Activated CD8-positive, alpha-beta T cell treated with anti-CD3 and anti-CD28 coated beads, Interleukin-2, amount 10 ng/mL, durations not matched to agents 7 days and 5 days (primary cell): ENCODE data around the gene GADD45G. TPM values are rescaled to one million over a fixed set of nuclear protein-coding genes. Genes with fewer than 3 reads are reported as not detected.

ENCODE experiments used
- ATAC-seq: fragments of 150-1000 bp; cut with Tn5 transposase; one replicate; pipeline ENCODE4 v1.10.0; 2021; ENCODE audit warnings: moderate library complexity
- CTCF ChIA-PET: fragments of 350-600 bp; sonication (Branson Sonifier 250); formaldehyde crosslinking; loops from one replicate; lab custom pipeline; 2021; ENCODE audit warnings: antibody characterized with exemption; lab: Charles Lee
- POLR2A ChIA-PET: fragments of 350-600 bp; sonication (Branson Sonifier 250); formaldehyde crosslinking; loops from one replicate; lab custom pipeline; 2021; ENCODE audit warnings: antibody characterized with exemption; lab: Charles Lee
- DNase-seq: peaks from one replicate; pipeline ENCODE4 v3.0.0-alpha.2; 2020
- H3K27ac Mint-ChIP-seq: one replicate; pipeline ENCODE4 v1.8.0; 2021; ENCODE audit warnings: mild to moderate bottlenecking, mixed read lengths
- H3K27me3 Mint-ChIP-seq: one replicate; pipeline ENCODE4 v1.8.0; 2021; ENCODE audit warnings: low read depth, mixed read lengths
- H3K36me3 Mint-ChIP-seq: one replicate; pipeline ENCODE4 v1.8.0; 2021; ENCODE audit warnings: low read depth, mixed read lengths
- H3K4me1 Mint-ChIP-seq: one replicate; pipeline ENCODE4 v1.8.0; 2021; ENCODE audit warnings: low read depth, mixed read lengths
- H3K4me3 Mint-ChIP-seq: one replicate; pipeline ENCODE4 v1.8.0; 2021; ENCODE audit warnings: mild to moderate bottlenecking, mixed read lengths
- H3K9me3 Mint-ChIP-seq: one replicate; pipeline ENCODE4 v1.8.0; 2022; ENCODE audit warnings: mixed read lengths; ENCODE audit not compliant: insufficient read depth
- total RNA-seq, 2 experiments: library from RNA; stranded (reverse); gene quantifications; one replicate each; pipeline ENCODE4 v1.2.3, GENCODE V29; 2021

Gene GADD45G
- total RNA-seq, 2 experiments from 2014 or later = 7.4 to 7.7 TPM

DNA sequence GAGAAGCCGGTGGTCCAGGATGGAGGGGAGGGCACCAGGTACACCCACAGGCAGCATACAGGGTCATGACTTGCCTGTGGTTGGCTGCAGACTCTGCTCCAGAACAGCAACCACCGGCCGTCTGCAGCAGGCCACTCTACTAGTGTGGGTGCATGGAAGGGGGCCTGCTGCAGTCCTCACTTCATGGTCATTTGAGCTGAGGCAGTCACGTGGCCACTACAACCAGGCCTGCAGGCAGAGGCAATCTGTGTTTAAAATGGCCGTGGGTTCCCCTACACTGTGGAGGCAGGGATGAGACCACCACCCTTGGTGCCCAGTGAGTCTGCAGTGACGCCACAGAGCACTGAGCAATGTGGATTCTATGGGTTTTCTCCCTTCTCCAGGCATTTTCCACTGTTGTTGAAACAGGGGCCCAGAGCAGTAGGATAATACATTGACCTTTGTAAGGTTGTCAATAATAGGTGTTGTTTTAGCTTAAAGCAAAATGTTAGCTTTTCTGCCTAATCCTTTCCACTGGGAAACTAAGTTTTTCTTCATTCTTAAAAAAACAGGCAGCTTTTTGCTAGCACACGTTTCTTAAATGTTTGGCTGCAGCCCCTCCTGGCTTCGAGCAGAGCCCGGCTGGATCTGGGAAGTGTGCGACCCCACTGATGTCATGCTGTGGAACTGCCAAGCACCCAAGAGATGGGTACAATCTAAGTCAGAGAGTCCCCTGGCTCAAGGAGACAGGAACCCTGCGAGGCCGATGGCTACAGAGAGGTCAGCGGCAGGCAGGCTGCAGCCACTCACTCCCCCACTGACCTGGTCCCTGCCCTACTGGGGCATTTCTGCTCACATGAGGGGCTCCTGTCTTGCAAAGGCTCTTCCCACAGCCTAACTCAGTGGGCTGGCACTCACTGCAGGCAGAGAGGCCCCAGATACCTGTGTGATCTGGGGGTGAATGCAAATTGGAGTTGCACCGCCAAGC, 21.2 kb downstream of the GADD45G start:
- Mint-ChIP-seq H3K27ac (no peak overlapping the region), H3K9me3 (no peaks in the 10 kb centered on the region), H3K4me1 (no peaks in the 10 kb centered on the region), H3K4me3 (no peak overlapping the region), H3K27me3 (peaks cover 20% of the 10 kb centered on the region), H3K36me3 (no peaks in the 10 kb centered on the region)
- POLR2A ChIA-PET = no interaction called here
- no peak for DNase-seq
- CTCF ChIA-PET = interaction anchor here (0.8 to 1.5 kb wide), 3 partner anchors 20 to 474 kb away, joined by 3 to 5 read pairs (median 3); no protein-coding TSS in a partner anchor
- no peak for ATAC-seq

DNA sequence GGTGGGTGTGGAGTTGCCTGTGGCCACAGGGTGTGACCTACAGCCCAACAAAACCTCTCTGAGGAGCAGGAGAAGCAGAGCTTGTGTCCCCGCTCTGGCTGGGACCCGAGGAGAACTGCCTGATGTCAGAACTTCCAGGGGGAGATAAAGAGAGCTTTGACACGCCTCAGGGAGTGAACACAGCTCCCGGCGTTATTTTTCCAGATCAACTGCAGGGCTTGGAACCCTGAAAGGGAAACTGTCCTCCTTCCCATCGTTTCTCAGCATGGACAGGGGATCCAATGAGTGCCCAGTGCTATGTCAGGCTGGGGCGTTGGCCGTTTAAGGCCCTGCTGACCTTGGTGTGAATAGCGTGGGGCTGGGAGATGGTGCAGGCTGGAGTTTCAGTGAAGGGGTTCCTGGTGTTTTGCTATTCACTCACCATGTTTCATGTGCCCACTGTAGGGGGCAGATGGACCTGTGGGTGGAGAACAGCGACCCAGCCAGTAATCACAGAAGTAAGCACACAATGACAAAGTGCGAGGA, 22.0 kb downstream of the GADD45G start:
- H3K4me1 Mint-ChIP-seq = no peaks in the 10 kb centered on the region
- ChIA-PET CTCF (interaction anchor here (0.6 to 1.5 kb wide), 4 partner anchors 21 to 473 kb away, joined by 3 to 5 read pairs (median 3); no protein-coding TSS in a partner anchor), POLR2A (no interaction called here)
- H3K36me3 Mint-ChIP-seq = no peaks in the 10 kb centered on the region
- no peak for DNase-seq
- no peak for ATAC-seq
- peaks cover 23% of the 10 kb centered on the region for H3K27me3 Mint-ChIP-seq
- H3K27ac Mint-ChIP-seq = no peak overlapping the region
- H3K4me3 Mint-ChIP-seq = no peak overlapping the region
- H3K9me3 Mint-ChIP-seq = no peaks in the 10 kb centered on the region

DNA sequence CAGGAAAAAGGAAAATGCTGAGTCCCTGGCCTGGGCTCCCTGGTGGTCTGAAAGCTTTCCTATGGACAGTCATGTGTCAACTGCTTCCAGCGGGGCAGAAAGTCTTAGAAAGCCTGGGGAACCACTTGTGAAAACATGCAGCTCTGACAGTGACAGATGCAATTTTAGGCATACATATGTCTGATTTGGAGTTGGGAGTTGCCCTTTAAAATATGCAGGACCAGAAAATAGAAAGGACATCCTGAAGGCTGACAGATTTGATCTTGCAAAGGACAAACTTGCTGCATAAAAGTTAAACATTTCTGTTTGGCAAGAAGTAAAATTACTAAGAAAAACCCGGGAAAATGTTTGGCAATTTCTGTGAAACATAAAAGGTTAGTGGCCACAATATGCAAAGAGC, 23.8 kb downstream of the GADD45G start:
- H3K27me3 Mint-ChIP-seq = peaks cover 23% of the 10 kb centered on the region
- H3K27ac Mint-ChIP-seq = no peak overlapping the region
- ATAC-seq (no peak), DNase-seq (no peak)
- POLR2A ChIA-PET = interaction anchor here (1.4 kb wide), 1 partner anchor 14 kb away, joined by 3 read pairs; no protein-coding TSS in a partner anchor
- H3K4me1 Mint-ChIP-seq = no peaks in the 10 kb centered on the region
- H3K36me3 Mint-ChIP-seq = no peaks in the 10 kb centered on the region
- no peaks in the 10 kb centered on the region for H3K9me3 Mint-ChIP-seq
- no peak overlapping the region for H3K4me3 Mint-ChIP-seq
- CTCF ChIA-PET = interaction anchor here (1.6 kb wide), 1 partner anchor 27 kb away, joined by 3 read pairs; no protein-coding TSS in a partner anchor

DNA sequence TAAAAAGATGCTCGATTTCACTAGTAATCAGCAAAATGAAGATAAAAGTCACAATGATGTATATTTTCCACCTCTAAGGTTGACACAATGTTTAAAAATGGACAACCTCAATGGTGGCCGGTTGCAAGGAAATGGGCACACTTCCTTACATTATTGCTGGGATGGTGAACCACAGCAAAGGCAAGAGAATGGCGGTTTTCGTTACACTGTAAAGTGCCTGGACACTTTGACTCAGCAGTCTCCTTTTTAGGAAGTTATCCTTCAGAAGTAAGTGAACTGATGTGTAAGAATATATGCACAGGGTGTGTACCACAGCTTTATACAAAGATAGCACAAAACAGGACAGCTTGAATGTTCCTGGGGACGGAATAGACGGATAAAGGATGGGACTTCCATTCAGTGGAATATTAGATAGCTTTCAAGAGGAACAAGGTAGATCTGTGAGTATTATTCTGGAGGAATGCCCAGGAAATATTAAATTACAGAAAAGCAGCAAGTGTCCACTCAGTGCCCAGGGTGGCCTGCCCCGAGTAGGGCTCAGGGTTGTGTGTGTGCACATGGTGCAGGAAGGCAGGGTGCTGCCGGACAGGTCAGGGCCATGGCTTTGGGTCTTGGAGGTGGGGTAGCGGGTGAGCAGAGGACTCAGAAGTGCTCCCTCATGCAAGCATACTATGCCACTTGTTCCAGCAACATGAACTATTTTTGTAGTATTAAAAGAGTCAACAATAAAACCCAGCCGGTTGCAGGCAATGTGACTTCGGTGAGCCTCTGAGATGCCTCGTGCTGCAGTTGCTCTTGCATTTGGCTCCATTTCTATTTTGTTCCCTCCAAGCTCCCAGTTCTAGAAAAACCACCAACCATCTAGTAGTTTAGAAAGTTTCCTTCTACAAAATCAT, 24.5 kb downstream of the GADD45G start:
- Mint-ChIP-seq H3K4me1 (no peaks in the 10 kb centered on the region), H3K27ac (no peak overlapping the region), H3K4me3 (no peak overlapping the region), H3K9me3 (no peaks in the 10 kb centered on the region), H3K36me3 (no peaks in the 10 kb centered on the region), H3K27me3 (peaks cover 21% of the 10 kb centered on the region)
- DNase-seq (no peak), ATAC-seq (no peak)
- CTCF ChIA-PET = interaction anchor here (1.6 kb wide), 1 partner anchor 28 kb away, joined by 3 read pairs; no protein-coding TSS in a partner anchor
- POLR2A ChIA-PET = interaction anchor here (0.6 to 1.4 kb wide), 2 partner anchors 13 to 129 kb away, joined by 3 to 8 read pairs; no protein-coding TSS in a partner anchor

DNA sequence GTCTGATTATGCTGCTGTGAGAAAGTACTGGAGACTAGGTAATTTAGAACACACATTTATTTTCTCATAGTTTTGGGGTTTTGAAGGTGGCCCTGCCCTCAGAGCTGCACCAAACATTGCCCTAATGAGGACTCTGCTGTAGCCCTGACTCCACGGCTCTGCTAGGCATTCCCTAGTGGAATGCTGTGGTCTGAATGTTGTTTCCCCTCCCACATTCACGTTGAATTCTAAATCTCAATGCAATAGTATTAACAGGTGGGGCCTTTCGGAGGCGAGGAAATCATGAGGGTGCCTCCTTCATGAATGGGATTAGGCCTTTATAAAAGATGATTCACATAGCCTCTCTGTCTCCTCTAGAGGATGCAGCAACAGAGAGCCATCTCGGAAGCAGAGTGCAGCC, 25.7 kb downstream of the GADD45G start:
- H3K36me3 Mint-ChIP-seq = no peaks in the 10 kb centered on the region
- H3K27me3 Mint-ChIP-seq = peaks cover 28% of the 10 kb centered on the region
- ChIA-PET POLR2A (interaction anchor here (0.9 kb wide), 1 partner anchor 129 kb away, joined by 3 read pairs; no protein-coding TSS in a partner anchor), CTCF (interaction anchor here (1.5 to 1.6 kb wide), 2 partner anchors 28 to 29 kb away, joined by 3 read pairs; no protein-coding TSS in a partner anchor)
- no peak overlapping the region for H3K4me3 Mint-ChIP-seq
- no peaks in the 10 kb centered on the region for H3K4me1 Mint-ChIP-seq
- ATAC-seq (no peak), DNase-seq (no peak)
- H3K27ac Mint-ChIP-seq = no peak overlapping the region
- H3K9me3 Mint-ChIP-seq = no peaks in the 10 kb centered on the region

DNA sequence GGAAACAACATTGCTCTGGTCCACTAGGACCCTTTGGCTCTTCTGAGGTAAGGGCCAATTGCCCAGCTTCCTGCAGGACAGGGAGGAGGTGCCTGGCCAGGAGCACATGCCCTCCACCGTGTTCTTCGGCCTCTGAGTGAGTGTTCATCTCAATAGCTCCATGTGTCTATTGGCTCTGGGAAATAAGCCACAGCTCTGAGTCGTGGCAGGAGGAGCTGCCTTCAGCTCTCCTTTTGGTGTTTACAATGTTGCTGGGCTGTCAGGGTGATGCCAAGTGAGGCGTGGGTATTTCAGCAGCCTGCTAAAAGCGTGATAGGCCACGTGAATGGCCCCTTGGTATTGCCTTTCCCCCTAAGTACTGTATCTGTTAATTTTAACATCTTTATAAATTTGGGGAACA, 26.6 kb downstream of the GADD45G start:
- CTCF ChIA-PET = interaction anchor here (1.5 kb wide), 1 partner anchor 29 kb away, joined by 3 read pairs; no protein-coding TSS in a partner anchor
- Mint-ChIP-seq H3K27ac (no peak overlapping the region), H3K9me3 (no peaks in the 10 kb centered on the region), H3K36me3 (no peaks in the 10 kb centered on the region), H3K27me3 (peaks cover 29% of the 10 kb centered on the region), H3K4me1 (no peaks in the 10 kb centered on the region), H3K4me3 (no peak overlapping the region)
- DNase-seq = no peak
- ATAC-seq = no peak
- POLR2A ChIA-PET = no interaction called here

DNA sequence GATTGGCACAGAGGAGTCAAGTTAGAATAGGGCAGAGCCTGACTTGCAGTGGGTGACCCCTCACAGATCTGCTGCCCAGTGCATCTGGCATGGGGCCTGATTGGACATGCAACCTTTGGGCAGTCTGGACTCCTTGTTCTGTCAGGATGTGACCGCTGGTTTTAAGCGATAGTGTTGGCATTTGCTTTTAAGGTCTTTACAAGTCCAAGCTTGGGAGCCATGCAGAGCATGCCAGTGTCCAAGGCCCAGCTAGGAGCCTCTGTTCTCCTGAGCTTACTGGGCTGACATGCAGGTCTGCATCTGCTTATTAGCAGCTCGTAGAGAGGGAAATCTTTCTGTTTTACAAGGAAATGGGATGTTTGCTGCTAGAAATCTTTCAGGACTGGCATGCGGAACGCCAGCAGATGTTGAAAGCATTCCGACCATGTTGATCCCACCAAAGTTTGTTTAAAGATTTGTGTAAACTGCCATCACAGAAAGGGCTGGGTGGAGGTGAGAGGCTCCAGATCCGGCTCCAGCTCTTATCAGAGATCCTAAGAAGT, 27.5 kb downstream of the GADD45G start:
- no peaks in the 10 kb centered on the region for H3K9me3 Mint-ChIP-seq
- H3K36me3 Mint-ChIP-seq = no peaks in the 10 kb centered on the region
- CTCF ChIA-PET = no interaction called here
- peaks cover 24% of the 10 kb centered on the region for H3K27me3 Mint-ChIP-seq
- H3K27ac Mint-ChIP-seq = no peak overlapping the region
- no peak overlapping the region for H3K4me3 Mint-ChIP-seq
- ATAC-seq (no peak), DNase-seq (no peak)
- POLR2A ChIA-PET = no interaction called here
- H3K4me1 Mint-ChIP-seq = no peaks in the 10 kb centered on the region

DNA sequence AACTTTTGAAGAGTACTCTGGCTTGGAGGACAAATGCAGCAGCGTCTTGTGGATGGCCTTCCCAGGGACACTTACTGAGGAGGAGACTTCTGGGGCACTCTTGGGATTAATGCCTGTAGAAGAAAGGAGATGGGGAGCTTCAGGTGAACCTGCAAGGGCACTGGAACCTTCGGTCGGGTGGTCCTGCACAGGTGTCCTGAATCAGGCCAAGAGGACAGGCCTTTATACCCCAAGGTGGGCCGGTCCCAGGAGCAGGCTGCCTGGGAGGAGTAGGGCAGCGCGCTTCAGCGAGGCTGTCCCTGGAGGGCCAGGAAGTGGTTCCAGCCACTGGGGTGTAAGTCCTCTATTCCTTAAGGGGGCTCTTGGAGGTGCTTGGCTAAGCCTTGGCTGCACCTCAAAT, 27.9 kb downstream of the GADD45G start:
- ChIA-PET POLR2A (no interaction called here), CTCF (no interaction called here)
- Mint-ChIP-seq H3K27ac (no peak overlapping the region), H3K9me3 (no peaks in the 10 kb centered on the region), H3K4me3 (no peak overlapping the region), H3K36me3 (no peaks in the 10 kb centered on the region), H3K4me1 (no peaks in the 10 kb centered on the region), H3K27me3 (peaks cover 22% of the 10 kb centered on the region)
- DNase-seq (no peak), ATAC-seq (no peak)

DNA sequence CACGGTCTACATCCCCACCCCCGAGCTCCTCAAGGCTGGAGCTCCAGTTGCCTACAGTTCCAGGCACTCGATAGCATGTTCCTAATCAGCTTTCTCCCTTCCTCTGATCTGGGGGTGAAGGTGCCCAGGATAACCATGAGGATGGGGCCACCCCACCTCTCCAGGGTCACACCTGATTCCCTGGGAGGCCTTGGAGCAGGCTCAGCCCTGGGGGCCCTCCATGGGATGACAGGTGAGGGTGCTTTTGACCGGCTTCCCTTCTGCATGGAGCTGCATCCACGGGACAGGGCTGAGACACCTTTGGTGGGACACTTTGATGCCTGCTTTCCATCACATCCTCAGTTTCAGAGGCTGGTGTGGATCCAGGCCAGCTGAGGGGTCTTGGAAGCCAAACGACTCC, 28.6 kb downstream of the GADD45G start:
- CTCF ChIA-PET = no interaction called here
- POLR2A ChIA-PET = no interaction called here

DNA sequence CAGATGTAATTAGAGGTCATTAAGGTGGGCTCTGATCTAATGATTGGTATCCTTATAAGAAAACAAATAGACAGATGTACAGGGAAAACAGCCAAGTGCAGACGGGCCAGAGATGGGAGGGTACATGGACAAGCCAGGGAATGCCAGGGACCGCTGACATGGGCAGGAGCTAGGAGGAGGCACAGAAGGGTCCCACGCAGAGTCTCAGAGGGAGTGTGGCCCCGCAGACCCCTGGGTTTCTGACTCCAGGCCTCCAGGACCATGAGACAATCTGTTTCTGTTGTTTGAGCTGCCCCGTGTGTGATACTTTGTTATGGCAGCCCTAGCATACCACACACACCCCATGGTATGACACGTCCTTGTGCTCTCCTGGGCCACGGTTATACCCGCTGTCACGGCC, 29.1 kb downstream of the GADD45G start:
- no peaks in the 10 kb centered on the region for H3K4me1 Mint-ChIP-seq
- no peak overlapping the region for H3K27ac Mint-ChIP-seq
- ATAC-seq (no peak), DNase-seq (no peak)
- no peak overlapping the region for H3K4me3 Mint-ChIP-seq
- CTCF ChIA-PET = no interaction called here
- no peaks in the 10 kb centered on the region for H3K9me3 Mint-ChIP-seq
- POLR2A ChIA-PET = no interaction called here
- H3K36me3 Mint-ChIP-seq = no peaks in the 10 kb centered on the region
- H3K27me3 Mint-ChIP-seq = peaks cover 24% of the 10 kb centered on the region

More for the DNA sequence above, 28.6 kb downstream of the GADD45G start:
- DNase-seq (no peak), ATAC-seq (no peak)
- Mint-ChIP-seq H3K4me3 (no peak overlapping the region), H3K27ac (no peak overlapping the region), H3K27me3 (peaks cover 22% of the 10 kb centered on the region), H3K36me3 (no peaks in the 10 kb centered on the region), H3K9me3 (no peaks in the 10 kb centered on the region), H3K4me1 (no peaks in the 10 kb centered on the region)
